ENCODE measurements around the gene DAW1. TPM values are rescaled to one million over a fixed set of nuclear protein-coding genes. Genes with fewer than 3 reads are reported as not detected.

DAW1 gene
- total RNA-seq (ENCODE audit: low replicate concordance) = 0.80 TPM in 1 of 2 replicates, not detected in the other
- long read RNA-seq, partial matches to known transcripts = 0 of 1 reads
- long read RNA-seq, other reads (novel, unspliced or antisense) = 0 of 1 reads

GRCh38 chr2:227871375-227871791, at the start of gene DAW1:
Gene DAW1 (plus strand): TSS chr2:227871631. CDS start chr2:227871690, 59 bp downstream.
- Mint-ChIP-seq H3K27me3 (peaks cover 40% of the 10 kb centered on the region), H3K4me3 (peak within 1 kb of the TSS; percentile 79), H3K4me1 (ENCODE audit: unreplicated experiment) (no peaks in the 10 kb centered on the region), H3K36me3 (no peaks in the 10 kb centered on the region), H3K27ac (no peak within 1 kb of the TSS), H3K9me3 (no peaks in the 10 kb centered on the region)
- TF ChIP-seq CTCF (conservative IDR thresholded peaks at IDR 0.05) = no peak
- peak; percentile 85 for DNase-seq (ENCODE audit: extremely low spot score, unreplicated experiment)

- Mint-ChIP-seq H3K4me3 (no peak overlapping the region), H3K4me1 (ENCODE audit: unreplicated experiment) (no peaks in the 10 kb centered on the region), H3K27me3 (no peaks in the 10 kb centered on the region), H3K36me3 (no peaks in the 10 kb centered on the region), H3K9me3 (peaks cover 6% of the 10 kb centered on the region), H3K27ac (no peak overlapping the region)
- no peak for TF ChIP-seq CTCF (conservative IDR thresholded peaks at IDR 0.05)
- no peak for DNase-seq (ENCODE audit: extremely low spot score, unreplicated experiment)
Observed at GRCh38 chr2:227822416-227823003, 48.9 kb upstream of the DAW1 start.

- Mint-ChIP-seq H3K27ac (no peak overlapping the region), H3K4me3 (no peak overlapping the region), H3K36me3 (no peaks in the 10 kb centered on the region), H3K27me3 (no peaks in the 10 kb centered on the region), H3K9me3 (peaks cover 6% of the 10 kb centered on the region), H3K4me1 (ENCODE audit: unreplicated experiment) (no peaks in the 10 kb centered on the region)
- no peak for DNase-seq (ENCODE audit: extremely low spot score, unreplicated experiment)
- TF ChIP-seq CTCF (conservative IDR thresholded peaks at IDR 0.05) = no peak
Observed at GRCh38 chr2:227823922-227824321, 47.5 kb upstream of the DAW1 start.

- H3K9me3 Mint-ChIP-seq = peaks cover 6% of the 10 kb centered on the region
- H3K4me3 Mint-ChIP-seq = no peak overlapping the region
- TF ChIP-seq CTCF (conservative IDR thresholded peaks at IDR 0.05) = no peak
- no peaks in the 10 kb centered on the region for H3K4me1 Mint-ChIP-seq (ENCODE audit: unreplicated experiment)
- H3K27ac Mint-ChIP-seq = no peak overlapping the region
- no peaks in the 10 kb centered on the region for H3K27me3 Mint-ChIP-seq
- no peak for DNase-seq (ENCODE audit: extremely low spot score, unreplicated experiment)
- H3K36me3 Mint-ChIP-seq = no peaks in the 10 kb centered on the region
Observed at GRCh38 chr2:227824711-227825110, 46.7 kb upstream of the DAW1 start.

- Mint-ChIP-seq H3K4me3 (no peak overlapping the region), H3K9me3 (no peaks in the 10 kb centered on the region), H3K27me3 (no peaks in the 10 kb centered on the region), H3K36me3 (no peaks in the 10 kb centered on the region), H3K4me1 (ENCODE audit: unreplicated experiment) (no peaks in the 10 kb centered on the region), H3K27ac (no peak overlapping the region)
- TF ChIP-seq CTCF (conservative IDR thresholded peaks at IDR 0.05) = no peak
- DNase-seq (ENCODE audit: extremely low spot score, unreplicated experiment) = no peak
Observed at GRCh38 chr2:227826019-227826521, 45.4 kb upstream of the DAW1 start.
